ENCODE results near the gene QTRT2. TPM values are rescaled to one million over a fixed set of nuclear protein-coding genes. Genes with fewer than 3 reads are reported as not detected.

QTRT2 gene
- total and polyA plus RNA-seq, 2 experiments from 2014 or later, result 32.3 to 66.5 TPM

GRCh38 chr3:114092151-114093015 is 35.8 kb downstream of the QTRT2 start:
- no peaks in the 10 kb centered on the region for H3K9me3 Mint-ChIP-seq
- peaks cover 9% of the 10 kb centered on the region for H3K36me3 Mint-ChIP-seq (ENCODE audit: low read depth)
- no peaks in the 10 kb centered on the region for H3K27me3 ChIP-seq (ENCODE audit: insufficient read depth)
- peak overlapping the region; percentile 67 for H2AFZ ChIP-seq
- no peak for TF ChIP-seq ZNF331 (CRISPR knock-in tag; IDR thresholded peaks at IDR 0.05; ENCODE audit: low read depth)
- no peak for TF ChIP-seq POLR2AphosphoS5 (IDR thresholded peaks at IDR 0.05; ENCODE audit: low read depth)
- TF ChIP-seq ZNF462 (CRISPR knock-in tag; IDR thresholded peaks at IDR 0.05), result no peak
- no peak for TF ChIP-seq EZH2phosphoT487 (IDR thresholded peaks at IDR 0.05; ENCODE audit: unreplicated experiment)
- TF ChIP-seq CTCF (conservative IDR thresholded peaks at IDR 0.05; ENCODE audit: low read depth in 2 of 2), result no peak
- TF ChIP-seq JUNB (IDR thresholded peaks at IDR 0.05; ENCODE audit: unreplicated experiment), result no peak
- TF ChIP-seq ETS1 (IDR thresholded peaks at IDR 0.05), result no peak
- no peak for TF ChIP-seq ZNF114 (CRISPR knock-in tag; IDR thresholded peaks at IDR 0.05)
- no peak for TF ChIP-seq REST (IDR thresholded peaks at IDR 0.05; ENCODE audit: unreplicated experiment)
- no peak for TF ChIP-seq CREB1 (CRISPR knock-in tag; IDR thresholded peaks at IDR 0.05; ENCODE audit: low read depth)
- ATAC-seq (peak; percentile 48), DNase-seq (ENCODE audit: low spot score) (peak; percentile 16)
- no peak overlapping the region for H3K27ac Mint-ChIP-seq
- H4K20me1 ChIP-seq (replicated peaks; ENCODE audit: insufficient read depth), result no peaks in the 10 kb centered on the region
- no peaks in the 10 kb centered on the region for H3F3A ChIP-seq (replicated peaks; ENCODE audit: low read depth)
- H3K27ac ChIP-seq (ENCODE audit: low read depth), result no peak overlapping the region
- no peaks in the 10 kb centered on the region for H3K79me2 ChIP-seq (replicated peaks; ENCODE audit: insufficient read depth)
- no peaks in the 10 kb centered on the region for H3K9me2 ChIP-seq (ENCODE audit: insufficient read depth)
- no peak overlapping the region for H3K4me2 ChIP-seq
- peaks cover 18% of the 10 kb centered on the region for H3K4me1 ChIP-seq (ENCODE audit: insufficient read depth)
- peaks cover 10% of the 10 kb centered on the region for H3K4me1 Mint-ChIP-seq
- H3K4me3 ChIP-seq, result no peak overlapping the region
- H3K27me3 Mint-ChIP-seq (ENCODE audit: insufficient read depth, low read depth, poor library complexity), result no peaks in the 10 kb centered on the region
- H3K36me3 ChIP-seq (ENCODE audit: insufficient read depth), result 0 out of 2 replicates have a peak, but pooled peaks cover 5% of the 10 kb centered on the region
- H3K4me3 Mint-ChIP-seq, result no peak overlapping the region

Measured in GM23338 (cell line).